ENCODE data around the gene OR52B6. TPM values are rescaled to one million over a fixed set of nuclear protein-coding genes. Genes with fewer than 3 reads are reported as not detected.
A peak's percentile ranks its signal among the peaks of the same experiment; 100 is the strongest.

The OR52B6 gene, protein sequence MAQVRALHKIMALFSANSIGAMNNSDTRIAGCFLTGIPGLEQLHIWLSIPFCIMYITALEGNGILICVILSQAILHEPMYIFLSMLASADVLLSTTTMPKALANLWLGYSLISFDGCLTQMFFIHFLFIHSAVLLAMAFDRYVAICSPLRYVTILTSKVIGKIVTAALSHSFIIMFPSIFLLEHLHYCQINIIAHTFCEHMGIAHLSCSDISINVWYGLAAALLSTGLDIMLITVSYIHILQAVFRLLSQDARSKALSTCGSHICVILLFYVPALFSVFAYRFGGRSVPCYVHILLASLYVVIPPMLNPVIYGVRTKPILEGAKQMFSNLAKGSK
- not detected in 2 replicates for total RNA-seq

DNA sequence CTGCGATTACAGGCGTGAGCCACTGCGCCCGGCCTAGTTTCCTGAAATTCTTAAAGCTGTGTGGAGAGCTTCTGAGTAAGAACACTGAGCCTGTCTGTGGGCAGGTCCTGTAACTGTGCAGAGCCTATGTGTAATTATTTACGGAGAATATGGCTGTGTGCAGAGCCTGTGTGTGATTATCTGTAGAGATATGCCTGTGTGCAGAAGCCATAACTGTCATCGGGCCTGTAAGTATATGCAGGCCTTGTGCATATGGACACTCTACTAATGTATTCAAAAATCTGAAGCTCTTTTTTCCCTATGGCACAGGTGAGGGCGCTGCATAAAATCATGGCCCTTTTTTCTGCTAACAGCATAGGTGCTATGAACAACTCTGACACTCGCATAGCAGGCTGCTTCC, at the start of gene OR52B6:
TSS of gene OR52B6 (plus strand) at position 301 of the 400 bp plus-strand sequence. CDS start at position 301, 0 bp downstream.
- H3K4me3 ChIP-seq (ENCODE audit: low read depth, low read length), result no peak within 1 kb of the TSS
- no peak for DNase-seq (ENCODE audit: low read depth)
- TF ChIP-seq, protein P1, sequence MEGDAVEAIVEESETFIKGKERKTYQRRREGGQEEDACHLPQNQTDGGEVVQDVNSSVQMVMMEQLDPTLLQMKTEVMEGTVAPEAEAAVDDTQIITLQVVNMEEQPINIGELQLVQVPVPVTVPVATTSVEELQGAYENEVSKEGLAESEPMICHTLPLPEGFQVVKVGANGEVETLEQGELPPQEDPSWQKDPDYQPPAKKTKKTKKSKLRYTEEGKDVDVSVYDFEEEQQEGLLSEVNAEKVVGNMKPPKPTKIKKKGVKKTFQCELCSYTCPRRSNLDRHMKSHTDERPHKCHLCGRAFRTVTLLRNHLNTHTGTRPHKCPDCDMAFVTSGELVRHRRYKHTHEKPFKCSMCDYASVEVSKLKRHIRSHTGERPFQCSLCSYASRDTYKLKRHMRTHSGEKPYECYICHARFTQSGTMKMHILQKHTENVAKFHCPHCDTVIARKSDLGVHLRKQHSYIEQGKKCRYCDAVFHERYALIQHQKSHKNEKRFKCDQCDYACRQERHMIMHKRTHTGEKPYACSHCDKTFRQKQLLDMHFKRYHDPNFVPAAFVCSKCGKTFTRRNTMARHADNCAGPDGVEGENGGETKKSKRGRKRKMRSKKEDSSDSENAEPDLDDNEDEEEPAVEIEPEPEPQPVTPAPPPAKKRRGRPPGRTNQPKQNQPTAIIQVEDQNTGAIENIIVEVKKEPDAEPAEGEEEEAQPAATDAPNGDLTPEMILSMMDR (IDR thresholded peaks at IDR 0.05; ENCODE audit: insufficient read depth, low read depth, low read length), result no peak

GRCh38 chr11:5531053-5531831, 49.4 kb upstream of the OR52B6 start:
- TF ChIP-seq, protein P1 (IDR thresholded peaks at IDR 0.05; ENCODE audit: insufficient read depth, low read depth, low read length), result no peak
- H3K4me3 ChIP-seq (ENCODE audit: low read depth, low read length), result no peak overlapping the region
- no peak for DNase-seq (ENCODE audit: low read depth)

- TF ChIP-seq, protein P1 (IDR thresholded peaks at IDR 0.05; ENCODE audit: insufficient read depth, low read depth, low read length), result no peak
- H3K4me3 ChIP-seq (ENCODE audit: low read depth, low read length), result no peak overlapping the region
- DNase-seq (ENCODE audit: low read depth), result peak; percentile 12
Measured at GRCh38 chr11:5534046-5534445, 46.6 kb upstream of the OR52B6 start.

DNA sequence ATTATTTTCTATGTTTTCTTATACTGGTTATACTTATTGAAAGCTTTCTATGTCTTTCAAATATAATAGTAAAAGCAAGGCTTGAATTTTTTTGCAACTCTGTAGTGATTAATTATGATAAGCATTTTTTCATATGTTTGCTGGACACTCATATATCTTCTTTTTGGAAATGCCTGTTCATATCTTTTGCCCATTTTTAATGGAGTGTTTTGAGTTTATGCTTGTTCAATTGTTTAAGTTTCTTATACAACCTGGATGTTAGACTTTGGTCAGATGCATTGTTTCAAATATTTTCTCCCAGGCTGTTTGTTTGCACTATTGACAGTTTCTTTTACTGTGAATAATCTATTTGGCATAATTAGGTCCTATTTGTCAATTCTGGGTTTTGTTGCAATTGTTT, 44.2 kb upstream of the OR52B6 start:
- DNase-seq (ENCODE audit: low read depth), result no peak
- TF ChIP-seq, protein P1 (IDR thresholded peaks at IDR 0.05; ENCODE audit: insufficient read depth, low read depth, low read length), result no peak

GRCh38 chr11:5541427-5541826, 39.2 kb upstream of the OR52B6 start:
- TF ChIP-seq, protein P1 (IDR thresholded peaks at IDR 0.05; ENCODE audit: insufficient read depth, low read depth, low read length), result no peak
- no peak for DNase-seq (ENCODE audit: low read depth)
- no peak overlapping the region for H3K4me3 ChIP-seq (ENCODE audit: low read depth, low read length)

More for the DNA sequence above, 44.2 kb upstream of the OR52B6 start:
- no peak overlapping the region for H3K4me3 ChIP-seq (ENCODE audit: low read depth, low read length)

DNA sequence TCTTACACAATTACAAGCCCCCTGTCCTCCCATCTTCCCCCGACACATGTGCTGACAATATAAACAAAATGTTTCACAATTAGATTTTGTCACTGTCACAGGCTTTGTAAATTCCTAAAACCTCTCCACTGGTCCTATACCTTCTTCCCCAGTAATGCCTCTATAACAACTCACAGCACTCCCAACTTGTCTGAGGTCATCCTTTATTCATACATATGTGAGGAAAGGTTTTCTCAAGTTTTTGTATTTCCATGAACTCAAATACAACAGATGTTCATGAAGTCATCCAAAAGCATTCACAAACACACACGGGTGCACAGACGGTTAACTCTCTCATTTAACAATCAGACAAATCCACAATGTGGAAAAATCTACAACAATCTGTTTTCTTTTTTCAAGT, 34.2 kb upstream of the OR52B6 start:
- H3K4me3 ChIP-seq (ENCODE audit: low read depth, low read length), result no peak overlapping the region
- no peak for DNase-seq (ENCODE audit: low read depth)

More for the DNA sequence above, 34.2 kb upstream of the OR52B6 start:
- TF ChIP-seq, protein P1 (IDR thresholded peaks at IDR 0.05; ENCODE audit: insufficient read depth, low read depth, low read length), result no peak

All from fibroblast of villous mesenchyme (primary cell).